Activated naive CD4-positive, alpha-beta T cell treated with Interleukin-2 at 50 U/mL for 16 hours (primary cell): ENCODE data around the gene MTA2.
"Not testable (repeated sequence)": the region's sequence is repeated elsewhere in the genome, so short reads cannot be mapped to it uniquely, and the experiment has no call there.

Experiments used
- DNase-seq: peaks from one replicate; pipeline ENCODE4 v3.0.0-alpha.2; 2020

MTA2 gene

GRCh38 chr11:62601372-62602140, at the start of gene MTA2:
MTA2 (minus strand) TSS chr11:62601865; CDS start chr11:62601450, 415 bp downstream.
- peak; percentile 100 for DNase-seq

- not testable (repeated sequence) for DNase-seq
Measured at GRCh38 chr11:62650283-62650682, 48.6 kb upstream of the MTA2 start.

- DNase-seq, result no peak
Measured at GRCh38 chr11:62649486-62649885, 47.8 kb upstream of the MTA2 start.

- no peak for DNase-seq
Measured at GRCh38 chr11:62648967-62649364, 47.3 kb upstream of the MTA2 start.

GRCh38 chr11:62648185-62648966, 46.7 kb upstream of the MTA2 start:
- no peak for DNase-seq

GRCh38 chr11:62647609-62648005, 45.9 kb upstream of the MTA2 start:
- no peak for DNase-seq

- no peak for DNase-seq
Measured at GRCh38 chr11:62646825-62647608, 45.4 kb upstream of the MTA2 start.

GRCh38 chr11:62645946-62646824, 44.5 kb upstream of the MTA2 start, which contains the start of gene GANAB:
GANAB (minus strand) TSS chr11:62646613; CDS start chr11:62646599, 14 bp downstream.
- peak; percentile 100 for DNase-seq

- DNase-seq, result no peak
Measured at GRCh38 chr11:62645671-62645945, 43.9 kb upstream of the MTA2 start.

- no peak for DNase-seq
Measured at GRCh38 chr11:62644220-62644619, 42.6 kb upstream of the MTA2 start.

- DNase-seq, result no peak
Measured at GRCh38 chr11:62632492-62632891, 30.8 kb upstream of the MTA2 start.

GRCh38 chr11:62627713-62628112, 26.0 kb upstream of the MTA2 start:
- DNase-seq, result no peak

- DNase-seq, result no peak
Measured at GRCh38 chr11:62622476-62623089, 20.9 kb upstream of the MTA2 start.

GRCh38 chr11:62621567-62622470, 20.2 kb upstream of the MTA2 start, which contains the start of gene B3GAT3:
B3GAT3 (minus strand) TSS chr11:62621986; CDS start chr11:62621947, 39 bp downstream.
- DNase-seq, result peak; percentile 96

GRCh38 chr11:62621027-62621566, 19.4 kb upstream of the MTA2 start:
- DNase-seq, result no peak

GRCh38 chr11:62616957-62617356, 15.3 kb upstream of the MTA2 start:
- not testable (repeated sequence) for DNase-seq

- no peak for DNase-seq
Measured at GRCh38 chr11:62615521-62615920, 13.9 kb upstream of the MTA2 start.

- peak; percentile 65 for DNase-seq
Measured at GRCh38 chr11:62614275-62614674, 12.6 kb upstream of the MTA2 start.

GRCh38 chr11:62613291-62613778, 11.7 kb upstream of the MTA2 start:
- no peak for DNase-seq
